ENCODE measurements around the gene OGDH.

GRCh38 chr7:44695756-44696155 is 89.3 kb downstream of the OGDH start:
- TF ChIP-seq SMC3 (IDR thresholded peaks at IDR 0.05; ENCODE audit: low read depth, low read length) (no peak), MXI1 (IDR thresholded peaks at IDR 0.05; ENCODE audit: borderline replicate concordance, low read depth, low read length) (no peak), CTCF (conservative IDR thresholded peaks at IDR 0.05; ENCODE audit: low read depth, low read length) (no peak), POLR2A (IDR thresholded peaks at IDR 0.05; ENCODE audit: low read depth, low read length) (no peak), ELK1 (IDR thresholded peaks at IDR 0.05; ENCODE audit: borderline replicate concordance, low read depth, low read length) (no peak), RCOR1 (IDR thresholded peaks at IDR 0.05; ENCODE audit: insufficient replicate concordance, low read length) (no peak), CEBPB (IDR thresholded peaks at IDR 0.05; ENCODE audit: low read depth, low read length) (no peak), RFX5 (IDR thresholded peaks at IDR 0.05; ENCODE audit: low read depth, low read length) (no peak)
- TF ChIP-seq, protein P1, sequence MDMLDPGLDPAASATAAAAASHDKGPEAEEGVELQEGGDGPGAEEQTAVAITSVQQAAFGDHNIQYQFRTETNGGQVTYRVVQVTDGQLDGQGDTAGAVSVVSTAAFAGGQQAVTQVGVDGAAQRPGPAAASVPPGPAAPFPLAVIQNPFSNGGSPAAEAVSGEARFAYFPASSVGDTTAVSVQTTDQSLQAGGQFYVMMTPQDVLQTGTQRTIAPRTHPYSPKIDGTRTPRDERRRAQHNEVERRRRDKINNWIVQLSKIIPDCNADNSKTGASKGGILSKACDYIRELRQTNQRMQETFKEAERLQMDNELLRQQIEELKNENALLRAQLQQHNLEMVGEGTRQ (IDR thresholded peaks at IDR 0.05; ENCODE audit: low read depth, low read length), result no peak

Data from IMR-90 (cell line).